ENCODE measurements around the gene TSBP1. TPM values are rescaled to one million over a fixed set of nuclear protein-coding genes. Genes with fewer than 3 reads are reported as not detected.
"Not testable (repeated sequence)": the region's sequence is repeated elsewhere in the genome, so short reads cannot be mapped to it uniquely, and the experiment has no call there.

The TSBP1 gene
- total RNA-seq, 2 donors from 2014 or later: not detected

DNA sequence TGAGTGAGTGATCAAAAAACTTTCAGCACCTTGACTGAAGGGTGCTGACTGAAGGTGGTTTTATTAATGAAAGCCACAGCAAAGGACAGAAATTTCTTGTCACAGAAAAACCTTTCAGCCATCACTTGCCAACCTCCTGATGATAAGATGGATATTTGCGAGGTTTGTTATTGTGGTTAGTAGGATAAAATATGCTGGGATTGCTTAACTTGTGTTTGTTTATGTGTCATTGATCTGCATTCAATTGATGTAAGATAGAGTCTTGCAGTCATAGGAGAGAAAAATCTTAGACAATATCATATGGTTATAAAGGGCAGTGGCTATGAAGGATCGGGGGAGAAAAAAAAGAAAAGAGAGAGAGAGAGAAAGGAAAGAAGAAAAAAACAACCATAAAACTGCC, 1.2 kb downstream of the TSBP1 start:
- no peak overlapping the region for H3K4me3 ChIP-seq (ENCODE audit: low read length)
- H3K36me3 ChIP-seq (ENCODE audit: control insufficient read depth, insufficient read depth, low read length): no peaks in the 10 kb centered on the region
- no peak overlapping the region for H3K4me3 Mint-ChIP-seq
- DNase-seq: no peak
- H3K9ac ChIP-seq (ENCODE audit: extremely low read depth, low read length, poor library complexity, severe bottlenecking): no peak overlapping the region
- no peaks in the 10 kb centered on the region for H3K4me1 Mint-ChIP-seq
- no peaks in the 10 kb centered on the region for H3K9me3 Mint-ChIP-seq
- H3K27ac ChIP-seq (ENCODE audit: low read depth, low read length): no peak overlapping the region
- WGBS, 2 experiments (ENCODE audit: insufficient coverage in 1 of 2, insufficient read length in 1 of 2): 100% methylated on average over 2 of the region's 2 CpGs; no CpG with 5 or more reads in 1 of the 2 experiments
- no peaks in the 10 kb centered on the region for H3K27me3 ChIP-seq (ENCODE audit: control insufficient read depth, insufficient read depth, low read length, poor library complexity, severe bottlenecking)
- TF ChIP-seq, protein P1, sequence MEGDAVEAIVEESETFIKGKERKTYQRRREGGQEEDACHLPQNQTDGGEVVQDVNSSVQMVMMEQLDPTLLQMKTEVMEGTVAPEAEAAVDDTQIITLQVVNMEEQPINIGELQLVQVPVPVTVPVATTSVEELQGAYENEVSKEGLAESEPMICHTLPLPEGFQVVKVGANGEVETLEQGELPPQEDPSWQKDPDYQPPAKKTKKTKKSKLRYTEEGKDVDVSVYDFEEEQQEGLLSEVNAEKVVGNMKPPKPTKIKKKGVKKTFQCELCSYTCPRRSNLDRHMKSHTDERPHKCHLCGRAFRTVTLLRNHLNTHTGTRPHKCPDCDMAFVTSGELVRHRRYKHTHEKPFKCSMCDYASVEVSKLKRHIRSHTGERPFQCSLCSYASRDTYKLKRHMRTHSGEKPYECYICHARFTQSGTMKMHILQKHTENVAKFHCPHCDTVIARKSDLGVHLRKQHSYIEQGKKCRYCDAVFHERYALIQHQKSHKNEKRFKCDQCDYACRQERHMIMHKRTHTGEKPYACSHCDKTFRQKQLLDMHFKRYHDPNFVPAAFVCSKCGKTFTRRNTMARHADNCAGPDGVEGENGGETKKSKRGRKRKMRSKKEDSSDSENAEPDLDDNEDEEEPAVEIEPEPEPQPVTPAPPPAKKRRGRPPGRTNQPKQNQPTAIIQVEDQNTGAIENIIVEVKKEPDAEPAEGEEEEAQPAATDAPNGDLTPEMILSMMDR (conservative IDR thresholded peaks at IDR 0.05): no peak
- no peaks in the 10 kb centered on the region for H3K4me1 ChIP-seq (ENCODE audit: control insufficient read depth, insufficient read depth, low read length)
- no peaks in the 10 kb centered on the region for H3K9me3 ChIP-seq (ENCODE audit: control insufficient read depth, low read length)
- no peaks in the 10 kb centered on the region for H3K36me3 Mint-ChIP-seq (ENCODE audit: low read depth)
- H3K27me3 Mint-ChIP-seq (ENCODE audit: insufficient read depth): no peaks in the 10 kb centered on the region
- H3K27ac Mint-ChIP-seq: no peak overlapping the region

DNA sequence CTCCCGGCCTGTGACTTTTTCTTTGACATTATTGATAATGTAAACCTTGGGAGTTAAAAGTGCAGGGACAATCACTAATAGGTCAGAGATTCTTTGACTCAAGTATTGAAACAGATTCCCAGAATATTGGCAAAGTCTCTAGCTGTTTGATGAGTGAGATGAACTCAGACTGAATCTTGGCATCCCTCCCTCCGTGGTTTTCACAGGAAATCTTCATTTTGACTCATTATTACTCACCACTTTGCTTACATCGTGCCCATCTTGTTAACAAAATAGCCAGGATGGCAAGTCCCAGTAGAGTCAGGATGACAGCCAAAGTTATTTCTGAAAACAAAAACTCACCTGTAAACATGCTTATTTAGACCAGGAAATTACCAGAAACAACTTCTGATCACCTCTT, 2.0 kb downstream of the TSBP1 start:
- H3K4me1 Mint-ChIP-seq: no peaks in the 10 kb centered on the region
- Histone ChIP-seq H3K36me3 (ENCODE audit: control insufficient read depth, insufficient read depth, low read length) (no peaks in the 10 kb centered on the region), H3K4me3 (ENCODE audit: low read length) (no peak overlapping the region), H3K27ac (ENCODE audit: low read depth, low read length) (no peak overlapping the region), H3K27me3 (ENCODE audit: control insufficient read depth, insufficient read depth, low read length, poor library complexity, severe bottlenecking) (no peaks in the 10 kb centered on the region), H3K9me3 (ENCODE audit: control insufficient read depth, low read length) (no peaks in the 10 kb centered on the region), H3K4me1 (ENCODE audit: control insufficient read depth, insufficient read depth, low read length) (no peaks in the 10 kb centered on the region), H3K9ac (ENCODE audit: extremely low read depth, low read length, poor library complexity, severe bottlenecking) (no peak overlapping the region)
- no peak for DNase-seq
- no peaks in the 10 kb centered on the region for H3K9me3 Mint-ChIP-seq
- 80 to 100% methylated on average over 2 to 3 of the region's 3 CpGs for WGBS, 2 experiments (ENCODE audit: insufficient coverage in 1 of 2, insufficient read length in 1 of 2)
- no peaks in the 10 kb centered on the region for H3K36me3 Mint-ChIP-seq (ENCODE audit: low read depth)
- peaks cover 4% of the 10 kb centered on the region for H3K27me3 Mint-ChIP-seq (ENCODE audit: insufficient read depth)
- no peak overlapping the region for H3K27ac Mint-ChIP-seq
- TF ChIP-seq, protein P1 (conservative IDR thresholded peaks at IDR 0.05): no peak
- no peak overlapping the region for H3K4me3 Mint-ChIP-seq

DNA sequence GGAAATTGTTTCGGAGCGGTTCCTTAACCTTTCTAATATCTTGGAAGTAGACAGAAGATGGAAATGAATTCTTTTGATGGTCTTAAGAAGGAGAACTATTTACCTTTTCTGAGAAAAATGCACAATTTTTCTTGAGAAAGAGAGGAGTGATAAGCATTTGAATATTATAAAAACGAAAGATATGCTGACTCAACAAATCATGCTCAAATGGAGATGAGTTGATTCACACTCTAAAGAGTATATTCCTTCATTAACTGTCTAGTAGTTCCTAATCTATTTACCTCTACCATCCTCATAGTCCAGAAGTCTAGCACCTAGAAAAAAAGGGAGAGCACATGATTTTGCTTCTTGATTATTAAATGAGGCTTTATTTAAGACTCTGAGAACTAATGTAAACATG, 4.1 kb downstream of the TSBP1 start:
- no peaks in the 10 kb centered on the region for H3K27me3 ChIP-seq (ENCODE audit: control insufficient read depth, insufficient read depth, low read length, poor library complexity, severe bottlenecking)
- Mint-ChIP-seq H3K4me3 (no peak overlapping the region), H3K4me1 (no peaks in the 10 kb centered on the region), H3K36me3 (ENCODE audit: low read depth) (no peaks in the 10 kb centered on the region), H3K9me3 (no peaks in the 10 kb centered on the region), H3K27me3 (ENCODE audit: insufficient read depth) (peaks cover 8% of the 10 kb centered on the region), H3K27ac (no peak overlapping the region)
- no peak for DNase-seq
- no peak overlapping the region for H3K9ac ChIP-seq (ENCODE audit: extremely low read depth, low read length, poor library complexity, severe bottlenecking)
- H3K36me3 ChIP-seq (ENCODE audit: control insufficient read depth, insufficient read depth, low read length): no peaks in the 10 kb centered on the region
- WGBS, 2 experiments (ENCODE audit: insufficient coverage in 1 of 2, insufficient read length in 1 of 2): 98 to 100% methylated on average over 3 of the region's 3 CpGs
- H3K4me1 ChIP-seq (ENCODE audit: control insufficient read depth, insufficient read depth, low read length): no peaks in the 10 kb centered on the region
- H3K9me3 ChIP-seq (ENCODE audit: control insufficient read depth, low read length): no peaks in the 10 kb centered on the region
- H3K27ac ChIP-seq (ENCODE audit: low read depth, low read length): no peak overlapping the region
- H3K4me3 ChIP-seq (ENCODE audit: low read length): no peak overlapping the region
- TF ChIP-seq, protein P1 (conservative IDR thresholded peaks at IDR 0.05): no peak

DNA sequence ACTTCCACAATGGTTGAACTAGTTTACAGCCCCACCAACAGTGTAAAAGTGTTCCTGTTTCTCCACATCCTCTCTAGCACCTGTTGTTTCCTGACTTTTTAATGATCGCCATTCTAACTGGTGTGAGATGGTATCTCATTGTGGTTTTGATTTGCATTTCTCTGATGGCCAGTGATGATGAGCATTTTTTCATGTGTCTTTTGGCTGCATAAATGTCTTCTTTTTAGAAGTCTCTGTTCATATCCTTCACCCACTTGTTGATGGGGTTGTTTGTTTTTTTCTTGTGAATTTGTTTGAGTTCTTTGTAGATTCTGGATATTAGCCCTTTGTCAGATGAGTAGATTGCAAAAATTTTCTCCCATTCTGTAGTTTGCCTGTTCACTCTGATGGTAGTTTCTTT, 12.5 kb downstream of the TSBP1 start:
- not testable (repeated sequence) for H3K9me3 ChIP-seq (ENCODE audit: control insufficient read depth, low read length); H3K36me3 Mint-ChIP-seq (ENCODE audit: low read depth); H3K27ac Mint-ChIP-seq; H3K9ac ChIP-seq (ENCODE audit: extremely low read depth, low read length, poor library complexity, severe bottlenecking); H3K4me1 ChIP-seq (ENCODE audit: control insufficient read depth, insufficient read depth, low read length); H3K27me3 ChIP-seq (ENCODE audit: control insufficient read depth, insufficient read depth, low read length, poor library complexity, severe bottlenecking); H3K27me3 Mint-ChIP-seq (ENCODE audit: insufficient read depth); H3K36me3 ChIP-seq (ENCODE audit: control insufficient read depth, insufficient read depth, low read length); H3K27ac ChIP-seq (ENCODE audit: low read depth, low read length); H3K9me3 Mint-ChIP-seq; DNase-seq; H3K4me3 ChIP-seq (ENCODE audit: low read length); H3K4me1 Mint-ChIP-seq; H3K4me3 Mint-ChIP-seq
- WGBS, 2 experiments (ENCODE audit: insufficient coverage in 1 of 2, insufficient read length in 1 of 2): no CpG with 5 or more reads among the region's 1 CpG

DNA sequence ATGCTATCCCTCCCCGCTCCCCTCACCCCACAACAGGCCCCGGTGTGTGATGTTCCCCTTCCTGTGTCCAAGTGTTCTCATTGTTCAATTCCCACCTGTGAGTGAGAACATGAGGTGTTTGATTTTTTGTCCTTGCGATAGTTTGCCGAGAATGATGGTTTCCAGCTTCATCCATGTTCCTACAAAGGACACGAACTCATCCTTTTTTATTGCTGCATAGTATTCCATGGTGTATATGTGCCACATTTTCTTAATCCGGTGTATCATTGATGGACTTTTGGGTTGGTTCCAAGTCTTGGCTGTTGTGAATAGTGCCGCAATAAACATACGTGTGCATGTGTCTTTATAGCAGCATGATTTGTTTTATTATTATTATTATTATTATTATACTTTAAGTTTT, 13.2 kb downstream of the TSBP1 start:
- WGBS, 2 experiments (ENCODE audit: insufficient coverage in 1 of 2, insufficient read length in 1 of 2): 91 to 100% methylated on average over 4 to 6 of the region's 8 CpGs
- H3K4me1 ChIP-seq (ENCODE audit: control insufficient read depth, insufficient read depth, low read length); H3K9me3 ChIP-seq (ENCODE audit: control insufficient read depth, low read length); H3K27me3 Mint-ChIP-seq (ENCODE audit: insufficient read depth); H3K36me3 Mint-ChIP-seq (ENCODE audit: low read depth); H3K27ac Mint-ChIP-seq; H3K9ac ChIP-seq (ENCODE audit: extremely low read depth, low read length, poor library complexity, severe bottlenecking); DNase-seq; H3K36me3 ChIP-seq (ENCODE audit: control insufficient read depth, insufficient read depth, low read length); H3K4me3 ChIP-seq (ENCODE audit: low read length); H3K4me1 Mint-ChIP-seq; H3K9me3 Mint-ChIP-seq; H3K4me3 Mint-ChIP-seq; H3K27me3 ChIP-seq (ENCODE audit: control insufficient read depth, insufficient read depth, low read length, poor library complexity, severe bottlenecking); H3K27ac ChIP-seq (ENCODE audit: low read depth, low read length): not testable (repeated sequence)
